Measurements from ENCODE around the gene USP33.

DNA sequence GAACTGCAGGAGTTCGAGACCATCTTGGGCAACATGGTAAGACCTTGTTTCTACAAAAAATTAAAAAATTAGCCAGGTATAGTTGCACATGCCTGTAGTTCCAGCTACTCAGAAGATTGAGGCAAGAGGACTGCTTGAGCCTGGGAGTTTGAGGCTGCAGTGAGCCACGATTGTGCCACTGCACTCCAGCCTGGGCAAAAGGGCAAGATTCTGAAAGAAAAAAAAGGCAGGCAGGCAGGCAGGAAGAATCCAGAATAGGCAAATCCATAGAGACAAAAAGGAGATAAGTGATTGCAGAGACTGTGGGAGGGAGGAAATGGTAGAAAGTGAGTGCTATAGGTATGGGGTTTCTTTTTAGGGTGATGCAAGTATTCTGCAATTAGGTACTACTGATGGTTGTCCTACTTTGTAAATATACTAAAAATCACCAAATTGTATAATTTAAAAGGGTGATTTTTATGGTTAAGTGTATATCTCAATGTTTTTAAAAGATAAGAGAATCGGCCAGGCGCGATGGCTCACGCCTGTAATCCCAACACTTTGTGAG lies 106.6 kb downstream of the USP33 start:
- TF ChIP-seq, protein P1, sequence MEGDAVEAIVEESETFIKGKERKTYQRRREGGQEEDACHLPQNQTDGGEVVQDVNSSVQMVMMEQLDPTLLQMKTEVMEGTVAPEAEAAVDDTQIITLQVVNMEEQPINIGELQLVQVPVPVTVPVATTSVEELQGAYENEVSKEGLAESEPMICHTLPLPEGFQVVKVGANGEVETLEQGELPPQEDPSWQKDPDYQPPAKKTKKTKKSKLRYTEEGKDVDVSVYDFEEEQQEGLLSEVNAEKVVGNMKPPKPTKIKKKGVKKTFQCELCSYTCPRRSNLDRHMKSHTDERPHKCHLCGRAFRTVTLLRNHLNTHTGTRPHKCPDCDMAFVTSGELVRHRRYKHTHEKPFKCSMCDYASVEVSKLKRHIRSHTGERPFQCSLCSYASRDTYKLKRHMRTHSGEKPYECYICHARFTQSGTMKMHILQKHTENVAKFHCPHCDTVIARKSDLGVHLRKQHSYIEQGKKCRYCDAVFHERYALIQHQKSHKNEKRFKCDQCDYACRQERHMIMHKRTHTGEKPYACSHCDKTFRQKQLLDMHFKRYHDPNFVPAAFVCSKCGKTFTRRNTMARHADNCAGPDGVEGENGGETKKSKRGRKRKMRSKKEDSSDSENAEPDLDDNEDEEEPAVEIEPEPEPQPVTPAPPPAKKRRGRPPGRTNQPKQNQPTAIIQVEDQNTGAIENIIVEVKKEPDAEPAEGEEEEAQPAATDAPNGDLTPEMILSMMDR (IDR thresholded peaks at IDR 0.05): no peak
- no peak for TF ChIP-seq POLR2A (IDR thresholded peaks at IDR 0.05)
